ENCODE results near the gene WDFY2.

WDFY2 gene

GRCh38 chr13:51768976-51769375, 184.7 kb downstream of the WDFY2 start:
- ChIA-PET POLR2A (no interaction called here), CTCF (interaction anchor here (1.0 kb wide), 1 partner anchor 29 kb away, joined by 3 read pairs; no protein-coding TSS in a partner anchor)
- TF ChIP-seq ELF4 (IDR thresholded peaks at IDR 0.05): no peak
- no peak for DNase-seq (ENCODE audit: extremely low spot score)

- CTCF ChIA-PET: no interaction called here
- DNase-seq (ENCODE audit: extremely low spot score): no peak
- POLR2A ChIA-PET: no interaction called here
- TF ChIP-seq FOXK2 (IDR thresholded peaks at IDR 0.05) (no peak), SUZ12 (IDR thresholded peaks at IDR 0.05) (no peak), LEF1 (IDR thresholded peaks at IDR 0.05; ENCODE audit: borderline replicate concordance) (no peak), ARNT (IDR thresholded peaks at IDR 0.05) (no peak), ZNF384 (IDR thresholded peaks at IDR 0.05) (no peak), FOXM1 (IDR thresholded peaks at IDR 0.05; ENCODE audit: borderline replicate concordance) (no peak), ELF4 (IDR thresholded peaks at IDR 0.05) (no peak), NFRKB (IDR thresholded peaks at IDR 0.05) (no peak), HDGF (IDR thresholded peaks at IDR 0.05; ENCODE audit: borderline replicate concordance) (no peak), BHLHE40 (IDR thresholded peaks at IDR 0.05; ENCODE audit: borderline replicate concordance) (no peak), L3MBTL2 (conservative IDR thresholded peaks at IDR 0.05) (no peak), SP1 (IDR thresholded peaks at IDR 0.05) (no peak), TARDBP (IDR thresholded peaks at IDR 0.05) (no peak), PKNOX1 (IDR thresholded peaks at IDR 0.05) (no peak), FOXA1 (IDR thresholded peaks at IDR 0.05) (no peak), CTBP1 (IDR thresholded peaks at IDR 0.05; ENCODE audit: borderline replicate concordance) (no peak)
Measured at GRCh38 chr13:51769455-51770127, 185.3 kb downstream of the WDFY2 start.

- ChIA-PET CTCF (no interaction called here), POLR2A (no interaction called here)
- DNase-seq (ENCODE audit: extremely low spot score): no peak
- TF ChIP-seq BHLHE40 (IDR thresholded peaks at IDR 0.05; ENCODE audit: borderline replicate concordance) (no peak), SUZ12 (IDR thresholded peaks at IDR 0.05) (no peak), TARDBP (IDR thresholded peaks at IDR 0.05) (no peak), ZNF384 (IDR thresholded peaks at IDR 0.05) (no peak), NFRKB (IDR thresholded peaks at IDR 0.05) (no peak), ELF4 (IDR thresholded peaks at IDR 0.05) (no peak), L3MBTL2 (conservative IDR thresholded peaks at IDR 0.05) (no peak), CTBP1 (IDR thresholded peaks at IDR 0.05; ENCODE audit: borderline replicate concordance) (no peak), FOXA1 (IDR thresholded peaks at IDR 0.05) (no peak), LEF1 (IDR thresholded peaks at IDR 0.05; ENCODE audit: borderline replicate concordance) (no peak), FOXM1 (IDR thresholded peaks at IDR 0.05; ENCODE audit: borderline replicate concordance) (no peak), FOXK2 (IDR thresholded peaks at IDR 0.05) (no peak), ARNT (IDR thresholded peaks at IDR 0.05) (no peak), HDGF (IDR thresholded peaks at IDR 0.05; ENCODE audit: borderline replicate concordance) (no peak), SP1 (IDR thresholded peaks at IDR 0.05) (no peak)
Measured at GRCh38 chr13:51770160-51770559, 185.9 kb downstream of the WDFY2 start.

- POLR2A ChIA-PET: no interaction called here
- no peak for DNase-seq (ENCODE audit: extremely low spot score)
- no peak for TF ChIP-seq ARNT (IDR thresholded peaks at IDR 0.05)
- no peak for TF ChIP-seq LEF1 (IDR thresholded peaks at IDR 0.05; ENCODE audit: borderline replicate concordance)
- TF ChIP-seq CTBP1 (IDR thresholded peaks at IDR 0.05; ENCODE audit: borderline replicate concordance): no peak
- TF ChIP-seq SP1 (IDR thresholded peaks at IDR 0.05): no peak
- TF ChIP-seq HDGF (IDR thresholded peaks at IDR 0.05; ENCODE audit: borderline replicate concordance): no peak
- no peak for TF ChIP-seq ZNF384 (IDR thresholded peaks at IDR 0.05)
- TF ChIP-seq NFRKB (IDR thresholded peaks at IDR 0.05): no peak
- TF ChIP-seq FOXM1 (IDR thresholded peaks at IDR 0.05; ENCODE audit: borderline replicate concordance): no peak
- CTCF ChIA-PET: no interaction called here
Measured at GRCh38 chr13:51770681-51771417, 186.6 kb downstream of the WDFY2 start.

GRCh38 chr13:51771418-51772104, 187.3 kb downstream of the WDFY2 start:
- POLR2A ChIA-PET: no interaction called here
- DNase-seq (ENCODE audit: extremely low spot score): no peak
- no peak for TF ChIP-seq NFRKB (IDR thresholded peaks at IDR 0.05)
- TF ChIP-seq BHLHE40 (IDR thresholded peaks at IDR 0.05; ENCODE audit: borderline replicate concordance): no peak
- no peak for TF ChIP-seq L3MBTL2 (conservative IDR thresholded peaks at IDR 0.05)
- no peak for TF ChIP-seq ELF4 (IDR thresholded peaks at IDR 0.05)
- TF ChIP-seq SP1 (IDR thresholded peaks at IDR 0.05): no peak
- TF ChIP-seq FOXM1 (IDR thresholded peaks at IDR 0.05; ENCODE audit: borderline replicate concordance): no peak
- TF ChIP-seq LEF1 (IDR thresholded peaks at IDR 0.05; ENCODE audit: borderline replicate concordance): no peak
- no peak for TF ChIP-seq SUZ12 (IDR thresholded peaks at IDR 0.05)
- TF ChIP-seq FOXK2 (IDR thresholded peaks at IDR 0.05): no peak
- no peak for TF ChIP-seq ZNF384 (IDR thresholded peaks at IDR 0.05)
- no peak for TF ChIP-seq TARDBP (IDR thresholded peaks at IDR 0.05)
- TF ChIP-seq HDGF (IDR thresholded peaks at IDR 0.05; ENCODE audit: borderline replicate concordance): no peak
- TF ChIP-seq PKNOX1 (IDR thresholded peaks at IDR 0.05): no peak
- TF ChIP-seq CTBP1 (IDR thresholded peaks at IDR 0.05; ENCODE audit: borderline replicate concordance): no peak
- no peak for TF ChIP-seq ARNT (IDR thresholded peaks at IDR 0.05)
- no peak for TF ChIP-seq FOXA1 (IDR thresholded peaks at IDR 0.05)
- CTCF ChIA-PET: no interaction called here

- ChIA-PET POLR2A (no interaction called here), CTCF (interaction anchor here (0.8 kb wide), 1 partner anchor 116 kb away, joined by 3 read pairs; no protein-coding TSS in a partner anchor)
- no peak for TF ChIP-seq ELF4 (IDR thresholded peaks at IDR 0.05)
- TF ChIP-seq ARNT (IDR thresholded peaks at IDR 0.05): no peak
- TF ChIP-seq FOXK2 (IDR thresholded peaks at IDR 0.05): no peak
- no peak for TF ChIP-seq SUZ12 (IDR thresholded peaks at IDR 0.05)
- no peak for TF ChIP-seq SP1 (IDR thresholded peaks at IDR 0.05)
- TF ChIP-seq CTBP1 (IDR thresholded peaks at IDR 0.05; ENCODE audit: borderline replicate concordance): no peak
- no peak for TF ChIP-seq ZNF384 (IDR thresholded peaks at IDR 0.05)
- no peak for TF ChIP-seq PKNOX1 (IDR thresholded peaks at IDR 0.05)
- no peak for TF ChIP-seq TARDBP (IDR thresholded peaks at IDR 0.05)
- no peak for TF ChIP-seq L3MBTL2 (conservative IDR thresholded peaks at IDR 0.05)
- no peak for TF ChIP-seq HDGF (IDR thresholded peaks at IDR 0.05; ENCODE audit: borderline replicate concordance)
- TF ChIP-seq NFRKB (IDR thresholded peaks at IDR 0.05): no peak
- no peak for TF ChIP-seq LEF1 (IDR thresholded peaks at IDR 0.05; ENCODE audit: borderline replicate concordance)
- TF ChIP-seq BHLHE40 (IDR thresholded peaks at IDR 0.05; ENCODE audit: borderline replicate concordance): no peak
- TF ChIP-seq FOXA1 (IDR thresholded peaks at IDR 0.05): no peak
- no peak for TF ChIP-seq FOXM1 (IDR thresholded peaks at IDR 0.05; ENCODE audit: borderline replicate concordance)
- DNase-seq (ENCODE audit: extremely low spot score): no peak
Measured at GRCh38 chr13:51772105-51772455, 187.8 kb downstream of the WDFY2 start.
